Measurements from ENCODE around the gene PROSER1.
"Not testable (repeated sequence)": the region's sequence is repeated elsewhere in the genome, so short reads cannot be mapped to it uniquely, and the experiment has no call there.

Gene PROSER1

GRCh38 chr13:39016087-39016486 lies 21.8 kb downstream of the PROSER1 start:
- TF ChIP-seq, protein P1, sequence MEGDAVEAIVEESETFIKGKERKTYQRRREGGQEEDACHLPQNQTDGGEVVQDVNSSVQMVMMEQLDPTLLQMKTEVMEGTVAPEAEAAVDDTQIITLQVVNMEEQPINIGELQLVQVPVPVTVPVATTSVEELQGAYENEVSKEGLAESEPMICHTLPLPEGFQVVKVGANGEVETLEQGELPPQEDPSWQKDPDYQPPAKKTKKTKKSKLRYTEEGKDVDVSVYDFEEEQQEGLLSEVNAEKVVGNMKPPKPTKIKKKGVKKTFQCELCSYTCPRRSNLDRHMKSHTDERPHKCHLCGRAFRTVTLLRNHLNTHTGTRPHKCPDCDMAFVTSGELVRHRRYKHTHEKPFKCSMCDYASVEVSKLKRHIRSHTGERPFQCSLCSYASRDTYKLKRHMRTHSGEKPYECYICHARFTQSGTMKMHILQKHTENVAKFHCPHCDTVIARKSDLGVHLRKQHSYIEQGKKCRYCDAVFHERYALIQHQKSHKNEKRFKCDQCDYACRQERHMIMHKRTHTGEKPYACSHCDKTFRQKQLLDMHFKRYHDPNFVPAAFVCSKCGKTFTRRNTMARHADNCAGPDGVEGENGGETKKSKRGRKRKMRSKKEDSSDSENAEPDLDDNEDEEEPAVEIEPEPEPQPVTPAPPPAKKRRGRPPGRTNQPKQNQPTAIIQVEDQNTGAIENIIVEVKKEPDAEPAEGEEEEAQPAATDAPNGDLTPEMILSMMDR (IDR thresholded peaks at IDR 0.05; ENCODE audit: borderline replicate concordance, insufficient read depth, low read depth, low read length): no peak
- no peak overlapping the region for H3K4me3 ChIP-seq (ENCODE audit: low read depth, low read length)

DNA sequence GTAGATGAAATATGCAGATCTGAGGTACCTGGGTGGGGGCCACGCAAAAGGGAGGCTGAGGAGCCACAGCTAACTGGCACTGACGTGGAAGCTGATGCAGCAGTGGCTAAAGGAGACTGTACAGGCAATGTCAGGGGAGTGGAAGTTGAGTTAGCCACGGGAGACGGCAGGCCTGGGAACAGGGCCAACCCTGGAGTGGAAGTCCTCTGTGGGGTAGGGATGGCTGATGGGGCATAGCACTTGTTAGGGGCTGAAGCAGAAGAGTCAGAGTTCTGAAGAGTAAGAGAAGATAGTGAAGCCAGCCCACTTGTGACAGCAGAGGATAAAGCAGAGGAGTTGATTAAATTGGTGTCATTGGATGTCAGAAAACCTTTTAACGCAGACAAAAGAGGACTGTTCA lies 24.4 kb downstream of the PROSER1 start:
- no peak overlapping the region for H3K4me3 ChIP-seq (ENCODE audit: low read depth, low read length)
- TF ChIP-seq, protein P1 (IDR thresholded peaks at IDR 0.05; ENCODE audit: borderline replicate concordance, insufficient read depth, low read depth, low read length): no peak

- TF ChIP-seq, protein P1 (IDR thresholded peaks at IDR 0.05; ENCODE audit: borderline replicate concordance, insufficient read depth, low read depth, low read length): no peak
Observed at GRCh38 chr13:39012608-39013007, 25.3 kb downstream of the PROSER1 start.

GRCh38 chr13:39006371-39007111 lies 31.3 kb downstream of the PROSER1 start:
- H3K4me3 ChIP-seq (ENCODE audit: low read depth, low read length): not testable (repeated sequence)

More at GRCh38 chr13:39012608-39013007, 25.3 kb downstream of the PROSER1 start:
- H3K4me3 ChIP-seq (ENCODE audit: low read depth, low read length): no peak overlapping the region

DNA sequence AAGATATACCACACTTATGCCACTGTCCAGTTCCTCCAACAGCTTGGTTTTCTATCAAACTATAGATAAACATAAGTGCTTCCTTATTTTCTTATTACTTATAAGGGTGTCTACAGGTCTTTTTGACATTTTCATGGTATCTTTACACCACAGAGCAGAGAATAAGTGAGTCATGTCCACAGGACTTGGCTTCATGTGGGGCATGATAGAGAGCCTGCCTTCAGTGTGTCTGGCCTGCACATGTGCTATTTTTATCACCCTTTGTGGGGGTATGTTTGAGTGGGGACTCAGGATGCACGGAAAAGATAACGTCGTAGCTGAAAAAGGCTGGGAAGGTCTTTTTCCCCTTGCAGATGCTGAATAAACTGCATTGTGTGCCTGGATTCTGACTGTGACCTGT lies 39.1 kb downstream of the PROSER1 start:
- no peak overlapping the region for H3K4me3 ChIP-seq (ENCODE audit: low read depth, low read length)
- TF ChIP-seq, protein P1 (IDR thresholded peaks at IDR 0.05; ENCODE audit: borderline replicate concordance, insufficient read depth, low read depth, low read length): no peak

- TF ChIP-seq, protein P1 (IDR thresholded peaks at IDR 0.05; ENCODE audit: borderline replicate concordance, insufficient read depth, low read depth, low read length): no peak
- no peak overlapping the region for H3K4me3 ChIP-seq (ENCODE audit: low read depth, low read length)
Observed at GRCh38 chr13:38993381-38993780, 44.5 kb downstream of the PROSER1 start.

- no peak within 1 kb of the TSS for H3K4me3 ChIP-seq (ENCODE audit: low read depth, low read length)
- TF ChIP-seq, protein P1 (IDR thresholded peaks at IDR 0.05; ENCODE audit: borderline replicate concordance, insufficient read depth, low read depth, low read length): no peak
Observed at GRCh38 chr13:38990693-38991092, 47.2 kb downstream of the PROSER1 start, which contains the start of gene STOML3. TSS of gene STOML3 (minus strand) at chr13:38990831. CDS start at chr13:38990721, 110 bp downstream.
